RWPE1 (cell line): Measurements from ENCODE around the gene MED14.

Experiments
- CTCF ChIA-PET: fragments of 350-600 bp; sonication (Branson Sonifier 250); formaldehyde crosslinking; extraction: SDS; loops from one replicate; lab custom pipeline; 2021; lab: Yijun Ruan, JAX
- POLR2A ChIA-PET: fragments of 400-600 bp; formaldehyde crosslinking; extraction: SDS; loops from one replicate; lab custom pipeline; 2020; ENCODE audit warnings: antibody characterized with exemption; ENCODE audit not compliant: low non-redundant PET; lab: Yijun Ruan, JAX
- DNase-seq: peaks from one replicate; pipeline ENCODE4 v3.0.0; 2012; ENCODE audit warnings: low spot score
- H3K27ac ChIP-seq: fragments of 450-650 bp; 2 replicates; pipeline ENCODE4 v1.5.1; 2017
- CTCF ChIP-seq: fragments of 450-650 bp; conservative IDR thresholded peaks from 2 replicates; pipeline ENCODE4 v1.5.1; 2017; ENCODE audit warnings: low read depth, mild to moderate bottlenecking

MED14 gene

DNA sequence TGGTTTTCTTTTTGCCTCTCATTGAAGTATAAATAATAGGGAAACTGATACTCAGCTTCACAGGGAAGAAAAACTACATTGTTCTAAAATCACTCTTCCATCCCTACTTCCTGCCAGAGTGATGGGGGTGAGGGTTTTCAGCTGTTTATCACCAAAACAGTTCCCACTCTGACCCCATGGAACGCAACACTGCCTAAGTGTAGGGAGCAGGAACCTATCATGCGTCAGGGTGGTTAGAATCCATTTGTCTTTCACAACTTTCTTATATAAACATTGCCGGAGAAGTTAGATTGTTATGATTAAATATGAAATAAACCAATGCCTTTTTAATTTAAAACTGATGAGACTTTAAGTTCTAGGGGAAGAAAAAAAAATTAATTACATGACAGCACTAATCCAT is 128.0 kb downstream of the MED14 start:
- ChIA-PET CTCF (interaction anchor here (0.6 kb wide), 1 partner anchor 44 kb away, joined by 6 read pairs; no protein-coding TSS in a partner anchor), POLR2A (no interaction called here)
- TF ChIP-seq CTCF: no peak
- DNase-seq: no peak
- no peak overlapping the region for H3K27ac ChIP-seq

DNA sequence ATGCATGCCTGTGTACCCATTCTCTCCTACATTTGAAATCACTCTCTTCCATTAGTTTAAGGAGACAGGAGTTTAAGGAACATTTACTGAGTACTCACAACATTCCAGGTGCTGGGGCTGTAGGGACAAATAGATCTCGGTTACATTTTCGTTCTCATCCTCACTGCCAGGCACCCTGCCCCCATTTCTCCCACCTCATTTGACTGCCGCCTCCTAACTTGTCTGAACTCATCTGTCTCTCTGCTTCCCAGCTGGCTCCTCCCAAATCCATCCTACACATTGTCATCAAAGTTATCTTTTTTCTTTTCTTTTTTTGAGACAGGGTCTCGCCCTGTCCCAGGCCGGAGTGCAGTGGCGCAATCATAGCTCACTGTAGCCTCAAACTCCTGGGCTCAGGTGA is 131.9 kb downstream of the MED14 start:
- TF ChIP-seq CTCF: no peak
- no peak for DNase-seq
- ChIA-PET CTCF (no interaction called here), POLR2A (no interaction called here)
- no peak overlapping the region for H3K27ac ChIP-seq
